Effector CD8-positive, alpha-beta T cell (primary cell): ENCODE data around the gene POLR3G.

Source experiments
- DNase-seq: peaks from one replicate; lab custom pipeline; 2025; lab: John Stamatoyannopoulos, UW

The POLR3G gene

GRCh38 chr5:90551376-90551775 lies 76.7 kb downstream of the POLR3G start:
- no peak for DNase-seq

- DNase-seq = no peak
Measured at GRCh38 chr5:90553711-90554110, 79.0 kb downstream of the POLR3G start.

DNA sequence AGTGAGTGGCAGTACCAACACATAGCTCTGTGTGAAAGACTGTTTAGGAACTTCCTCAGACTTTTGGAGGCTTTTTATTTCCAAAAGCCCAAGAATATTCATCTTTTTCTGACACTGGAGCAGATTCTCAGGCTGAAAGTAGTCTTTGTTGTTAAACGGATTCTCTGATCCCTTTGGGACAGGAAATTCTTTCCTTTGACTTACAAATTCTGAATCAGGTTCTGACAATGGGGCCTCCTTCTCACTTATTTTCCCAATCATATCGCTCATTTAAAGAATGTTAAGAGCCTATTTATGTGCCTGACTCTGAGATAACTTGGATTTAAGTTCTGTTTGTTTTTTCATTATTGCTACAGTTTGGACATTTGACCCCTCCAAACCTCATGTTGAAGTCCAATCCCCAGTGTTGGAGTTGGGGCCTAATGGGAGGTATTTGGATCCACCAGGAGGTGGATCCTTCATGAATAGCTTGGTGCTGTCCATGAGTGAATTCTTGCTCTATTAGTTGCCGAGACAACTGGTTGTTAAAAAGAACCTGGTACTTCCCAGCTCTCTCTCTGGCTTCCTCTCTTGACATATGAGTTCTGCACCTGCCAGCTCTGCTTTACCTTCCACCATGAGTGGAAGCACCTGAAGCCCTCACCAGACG lies 79.8 kb downstream of the POLR3G start:
- DNase-seq = no peak

DNA sequence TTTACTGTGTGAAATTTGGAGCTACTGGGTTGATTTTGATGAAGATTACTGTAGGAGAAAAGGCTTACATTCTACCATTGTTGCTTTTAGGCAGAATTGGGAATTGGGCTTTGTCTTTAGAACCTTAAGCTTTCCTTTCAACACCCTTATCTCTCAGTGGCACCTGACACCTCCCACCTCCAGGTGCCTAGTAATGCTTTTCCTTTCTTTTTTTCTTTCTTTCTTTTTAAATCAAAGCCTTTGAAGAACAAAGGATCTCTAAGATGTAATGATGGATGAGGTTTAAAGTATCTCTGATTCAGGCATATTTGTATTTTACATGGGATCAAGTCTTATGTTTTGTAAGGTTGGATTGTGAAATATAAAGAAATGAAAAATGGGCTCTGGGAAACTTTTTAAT lies 81.0 kb downstream of the POLR3G start:
- DNase-seq = no peak

DNA sequence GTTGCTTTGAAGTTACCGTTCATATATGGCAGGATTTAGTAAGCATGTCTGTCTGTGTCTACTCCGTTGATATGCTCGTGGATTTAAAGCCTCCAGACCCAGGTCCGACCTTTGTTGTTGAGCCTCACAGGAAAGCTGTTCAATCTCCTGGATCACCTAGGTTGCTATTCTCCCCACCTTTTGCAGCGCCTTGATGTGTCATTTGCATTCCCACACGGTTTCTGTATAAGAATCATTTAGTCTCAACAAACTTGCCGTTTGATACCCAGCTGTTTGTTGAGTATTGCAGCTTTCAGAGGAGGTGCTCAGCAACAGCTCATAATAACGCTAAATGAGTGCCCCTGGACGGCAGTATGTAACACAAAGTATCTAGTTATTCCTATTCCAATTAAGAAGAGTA lies 82.7 kb downstream of the POLR3G start:
- no peak for DNase-seq

GRCh38 chr5:90557871-90558270 lies 83.2 kb downstream of the POLR3G start:
- DNase-seq = no peak

DNA sequence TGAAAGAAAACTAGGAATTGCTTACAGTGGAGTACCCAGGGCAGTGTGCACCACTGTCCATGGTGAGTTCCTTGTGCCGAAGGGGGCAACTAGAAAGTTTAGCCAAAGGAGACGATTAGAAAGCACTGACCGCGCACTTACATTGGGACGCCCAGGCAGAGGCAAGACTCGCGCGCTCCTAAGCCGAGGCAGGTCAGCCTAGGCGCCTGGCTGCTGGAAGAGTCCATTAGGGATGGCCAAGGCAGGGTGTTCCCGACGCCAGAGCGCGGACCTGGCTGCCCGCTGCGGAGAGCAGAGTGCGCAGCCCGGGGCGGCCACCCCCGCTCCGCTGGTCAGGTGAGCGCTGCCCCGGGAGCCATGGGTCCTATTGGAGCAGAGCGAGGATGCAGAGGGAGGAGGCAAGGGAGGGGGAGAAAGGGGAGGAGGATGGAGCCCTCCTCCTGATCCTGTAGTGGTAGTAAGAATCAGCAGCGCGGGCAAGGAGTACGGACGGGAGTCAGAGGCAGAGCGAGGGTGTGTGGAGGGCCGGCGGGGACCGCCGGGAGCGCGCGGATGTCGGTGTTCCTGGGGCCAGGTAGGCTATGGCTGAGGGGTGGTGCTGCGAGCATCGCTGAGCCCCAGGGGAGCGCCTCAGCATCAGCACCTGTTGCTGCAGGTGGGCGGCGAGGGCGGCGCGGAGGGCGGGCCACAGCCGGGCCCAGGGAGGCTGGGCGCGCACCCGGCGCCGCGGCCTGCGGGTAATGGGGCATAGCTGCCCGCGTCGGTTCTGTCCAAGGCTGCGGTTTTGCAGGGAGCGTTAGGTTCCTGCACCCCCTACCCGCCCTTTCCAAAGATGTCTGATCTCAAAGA lies 83.9 kb downstream of the POLR3G start, which contains the start of gene ADGRV1:
Gene ADGRV1, plus strand, starts transcription at position 454 of the 849 bp plus-strand sequence. Its CDS starts 99 bp downstream, at position 553.
- DNase-seq = no peak

GRCh38 chr5:90560771-90561170 lies 86.1 kb downstream of the POLR3G start:
- DNase-seq = no peak

GRCh38 chr5:90561766-90562165 lies 87.1 kb downstream of the POLR3G start:
- no peak for DNase-seq

DNA sequence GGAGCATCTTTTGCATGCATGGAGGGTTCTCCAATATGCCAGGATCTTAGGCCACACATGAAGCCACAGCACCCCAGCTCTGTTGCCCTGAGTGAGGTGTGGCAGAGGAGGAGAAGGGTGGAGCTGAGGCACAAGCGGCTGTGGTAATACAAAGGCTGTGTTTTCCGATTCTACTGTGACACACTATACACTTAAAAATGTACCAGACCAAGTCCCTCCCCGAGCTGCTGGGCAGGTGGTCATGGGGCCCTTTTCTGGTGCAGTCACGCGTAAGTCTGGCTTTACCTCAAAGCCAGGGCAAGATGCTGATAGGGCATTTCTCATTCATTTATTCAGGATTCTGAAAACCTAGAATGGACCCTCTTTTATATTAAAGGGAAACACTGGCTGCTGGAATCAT lies 87.7 kb downstream of the POLR3G start:
- DNase-seq = no peak

DNA sequence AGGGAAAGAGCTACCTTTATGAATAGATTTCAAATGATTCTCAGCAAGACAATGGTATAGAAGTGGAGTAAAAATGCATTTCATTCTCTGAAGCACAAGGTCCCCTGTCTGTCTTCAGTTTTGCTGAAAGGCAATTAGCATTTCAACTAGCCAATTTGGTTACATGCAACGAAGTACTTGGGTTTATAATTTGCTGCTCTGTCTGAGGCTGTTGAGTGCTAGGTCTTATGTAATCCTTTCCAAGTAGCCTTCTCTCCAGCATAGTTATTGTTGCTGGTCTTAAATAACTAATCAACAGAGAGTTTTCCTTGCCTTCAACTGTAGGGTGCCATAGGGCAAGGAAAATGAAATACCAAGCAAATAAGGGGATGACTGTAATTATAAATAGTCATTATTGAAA lies 88.4 kb downstream of the POLR3G start:
- DNase-seq = no peak
